B cell (primary cell): ENCODE measurements around the gene P2RX2. TPM values are rescaled to one million over a fixed set of nuclear protein-coding genes. Genes with fewer than 3 reads are reported as not detected.

ENCODE experiments used
- ATAC-seq: fragments of 200-7000 bp; cut with Tn5 transposase; one replicate; pipeline ENCODE4 v1.10.0; 2021; ENCODE audit warnings: low read depth, mild to moderate bottlenecking, moderate number of reproducible peaks, moderate library complexity
- CTCF ChIA-PET: fragments of 350-600 bp; sonication (Branson Sonifier 250); formaldehyde crosslinking; loops from one replicate; lab custom pipeline; 2021; ENCODE audit warnings: antibody characterized with exemption, inconsistent platforms; lab: Charles Lee
- POLR2A ChIA-PET: fragments of 350-600 bp; sonication (Branson Sonifier 250); formaldehyde crosslinking; loops from one replicate; lab custom pipeline; 2021; ENCODE audit warnings: antibody characterized with exemption; lab: Charles Lee
- DNase-seq: peaks from one replicate; pipeline ENCODE4 v3.0.0; 2013
- H2AFZ ChIP-seq: 2 replicates; pipeline ENCODE4 v1.6.1; 2012; ENCODE audit warnings: mild to moderate bottlenecking, low read depth, low read length; ENCODE audit not compliant: insufficient read depth, poor library complexity, severe bottlenecking
- H3K27ac ChIP-seq, 2 donors: 1 replicate in 1 of 2; 2 replicates in 1 of 2; pipeline ENCODE4 v1.5.1; 2012 to 2013; ENCODE audit warnings: low read length in 2 of 2, mild to moderate bottlenecking in 2 of 2, moderate library complexity in 1 of 2
- H3K27me3 ChIP-seq, 4 experiments: fragments of 200-600 bp in 1 of 4; sonication (generic) in 1 of 4; replicated peaks in 1 of 4; 1 replicate in 2 of 4; 2 replicates in 2 of 4; pipeline versions ENCODE4 v1.6.1 to v1.7.0; 2013 to 2016; ENCODE audit warnings: low read length in 3 of 4, mild to moderate bottlenecking in 2 of 4, mixed read lengths in 1 of 4, moderate library complexity in 1 of 4; ENCODE audit not compliant: insufficient read depth in 4 of 4, control insufficient read depth in 3 of 4; ENCODE audit errors: control extremely low read depth in 1 of 4
- H3K36me3 ChIP-seq, 2 experiments: replicated peaks in 1 of 2; 1 replicate in 1 of 2; 2 replicates in 1 of 2; pipeline versions ENCODE4 v1.6.1 to v1.7.1; 2013; ENCODE audit warnings: low read length in 1 of 2; ENCODE audit not compliant: insufficient read depth in 2 of 2, control insufficient read depth in 1 of 2; ENCODE audit errors: control extremely low read depth in 1 of 2, extremely low read depth in 1 of 2
- H3K4me1 ChIP-seq, 2 donors: fragments of 200-600 bp in 1 of 2; sonication (generic) in 1 of 2; 1 replicate in 1 of 2; 2 replicates in 1 of 2; pipeline versions ENCODE4 v1.5.1 to v1.6.1; 2013 to 2017; ENCODE audit warnings: low read length in 2 of 2; ENCODE audit not compliant: control insufficient read depth in 2 of 2, insufficient read depth in 2 of 2
- H3K4me2 ChIP-seq: replicated peaks from 2 replicates; pipeline ENCODE3; 2012; ENCODE audit warnings: mild to moderate bottlenecking, low read depth, low read length; ENCODE audit not compliant: poor library complexity, severe bottlenecking
- H3K4me3 ChIP-seq, 5 experiments: fragments of 200-600 bp in 1 of 5; sonication (generic) in 1 of 5; 1 replicate in 3 of 5; 2 replicates in 2 of 5; pipeline versions ENCODE4 v1.5.1 to v1.7.0; 2011 to 2016; ENCODE audit warnings: low read length in 4 of 5, mild to moderate bottlenecking in 4 of 5, low read depth in 2 of 5, control low read depth in 1 of 5, moderate library complexity in 1 of 5; ENCODE audit not compliant: insufficient read depth in 1 of 5; ENCODE audit errors: control extremely low read depth in 1 of 5, extremely low read depth in 1 of 5
- H3K79me2 ChIP-seq: fragments of 200-600 bp; sonication (generic); one replicate; pipeline ENCODE4 v1.6.0; 2016; ENCODE audit warnings: low read length; ENCODE audit not compliant: control insufficient read depth, insufficient read depth
- H3K9ac ChIP-seq: fragments of 200-600 bp; sonication (generic); 2 replicates; pipeline ENCODE4 v1.6.1; 2017; ENCODE audit warnings: mild to moderate bottlenecking, low read length, moderate library complexity
- H3K9me3 ChIP-seq, 3 donors: one replicate each; pipeline versions ENCODE4 v1.6.1 to v1.7.1; 2013; ENCODE audit warnings: low read length in 2 of 3; ENCODE audit not compliant: control insufficient read depth in 2 of 3, insufficient read depth in 1 of 3; ENCODE audit errors: control extremely low read depth in 1 of 3
- H4K20me1 ChIP-seq: 2 replicates; pipeline ENCODE4 v1.6.0; 2012; ENCODE audit warnings: mild to moderate bottlenecking, low read length; ENCODE audit not compliant: insufficient read depth, control insufficient read depth, poor library complexity, severe bottlenecking
- H3K27ac Mint-ChIP-seq: one replicate; pipeline ENCODE4 v1.8.0; 2021; ENCODE audit warnings: mixed read lengths
- H3K27me3 Mint-ChIP-seq: one replicate; pipeline ENCODE4 v1.8.0; 2021; ENCODE audit warnings: mixed read lengths
- H3K4me1 Mint-ChIP-seq: one replicate; pipeline ENCODE4 v1.8.0; 2021; ENCODE audit warnings: mixed read lengths
- H3K4me3 Mint-ChIP-seq: one replicate; pipeline ENCODE4 v1.8.0; 2021; ENCODE audit warnings: mixed read lengths
- H3K9me3 Mint-ChIP-seq: one replicate; pipeline ENCODE4 v1.8.0; 2022; ENCODE audit warnings: mixed read lengths; ENCODE audit not compliant: insufficient read depth
- CTCF ChIP-seq: fragments of 200-600 bp; IDR thresholded peaks from one replicate; pipeline ENCODE4 v1.8.0; 2022; ENCODE audit warnings: antibody characterized with exemption, mild to moderate bottlenecking
- EZH2 ChIP-seq: IDR thresholded peaks from 2 replicates; pipeline ENCODE4 v1.6.1; 2012; ENCODE audit warnings: borderline replicate concordance, low read depth, mild to moderate bottlenecking, moderate library complexity, low read length; ENCODE audit not compliant: insufficient read depth, poor library complexity, severe bottlenecking
- WGBS: methylation state at CpG from one replicate; pipeline ENCODE4 v1.1.5; 2013; ENCODE audit warnings: missing lambda C conversion rate; ENCODE audit not compliant: insufficient coverage; 5-methylcytosine and 5-hydroxymethylcytosine counted together
- intact Hi-C: fragments of 100-400 bp; cut with micrococcal nuclease; formaldehyde crosslinking; loops from one replicate; pipeline ENCODE4 v1.10.0; 2022
- polyA plus RNA-seq: library from polyadenylated mRNA; depleted of rRNA; stranded (reverse); fragments of >200 nt; gene quantifications from 2 replicates; pipeline ENCODE4 v1.2.3, GENCODE V29; 2012
- total RNA-seq, 2 donors: library from RNA; stranded (reverse); fragments of 120-200 nt in 1 of 2; gene quantifications; 1 replicate in 1 of 2; 2 replicates in 1 of 2; pipeline versions ENCODE4 v1.2.3 to v1.2.4, GENCODE V29; 2013 to 2022

Gene P2RX2
- total and polyA plus RNA-seq, 2 donors (not counting 1 experiment from before 2014, with no cell fraction given): not detected

GRCh38 chr12:132649226-132649945 is 30.8 kb downstream of the P2RX2 start:
- no peaks in the 10 kb centered on the region for H3K4me1 ChIP-seq
- H3K36me3 ChIP-seq: peaks cover 0 to 7% of the 10 kb centered on the region in 2 experiments
- no peak overlapping the region for H3K9ac ChIP-seq
- H3K27ac Mint-ChIP-seq: no peak overlapping the region
- no peaks in the 10 kb centered on the region for H3K9me3 Mint-ChIP-seq
- TF ChIP-seq CTCF: no peak
- TF ChIP-seq EZH2: no peak
- no peaks in the 10 kb centered on the region for H4K20me1 ChIP-seq
- H3K4me2 ChIP-seq: no peak overlapping the region
- no peaks in the 10 kb centered on the region for H3K4me1 Mint-ChIP-seq
- no peak overlapping the region for H2AFZ ChIP-seq
- ATAC-seq (no peak), DNase-seq (no peak)
- H3K27me3 ChIP-seq: no peaks in the 10 kb centered on the region
- CTCF ChIA-PET: no interaction called here
- WGBS: 95% methylated on average over 27 of the region's 27 CpGs
- H3K79me2 ChIP-seq: no peaks in the 10 kb centered on the region
- H3K27me3 Mint-ChIP-seq: no peaks in the 10 kb centered on the region
- H3K9me3 ChIP-seq: no peaks in the 10 kb centered on the region
- H3K4me3 Mint-ChIP-seq: no peak overlapping the region
- intact Hi-C loops: no loop called here
- no peak overlapping the region for H3K4me3 ChIP-seq
- POLR2A ChIA-PET: no interaction called here
- no peak overlapping the region for H3K27ac ChIP-seq

- H3K4me2 ChIP-seq: no peak overlapping the region
- Mint-ChIP-seq H3K9me3 (no peaks in the 10 kb centered on the region), H3K4me1 (no peaks in the 10 kb centered on the region), H3K27me3 (no peaks in the 10 kb centered on the region), H3K4me3 (no peak overlapping the region), H3K27ac (no peak overlapping the region)
- CTCF ChIA-PET: no interaction called here
- POLR2A ChIA-PET: no interaction called here
- no peaks in the 10 kb centered on the region for H3K27me3 ChIP-seq
- H3K9ac ChIP-seq: no peak overlapping the region
- no peaks in the 10 kb centered on the region for H3K79me2 ChIP-seq
- ATAC-seq: no peak
- no peaks in the 10 kb centered on the region for H3K9me3 ChIP-seq
- peaks cover 2 to 16% of the 10 kb centered on the region in 2 experiments for H3K36me3 ChIP-seq
- no peak for TF ChIP-seq EZH2
- TF ChIP-seq CTCF: no peak
- H3K27ac ChIP-seq: no peak overlapping the region
- WGBS: 97% methylated on average over 7 of the region's 9 CpGs
- H4K20me1 ChIP-seq: no peaks in the 10 kb centered on the region
- H3K4me1 ChIP-seq: no peaks in the 10 kb centered on the region
- no peak overlapping the region for H2AFZ ChIP-seq
- intact Hi-C loops: no loop called here
- no peak overlapping the region for H3K4me3 ChIP-seq
- DNase-seq: no peak
Observed at GRCh38 chr12:132651444-132652100, 33.0 kb downstream of the P2RX2 start.
